ENCODE results near the gene SLC25A30.
"Not testable (repeated sequence)": the region's sequence is repeated elsewhere in the genome, so short reads cannot be mapped to it uniquely, and the experiment has no call there.

The SLC25A30 gene

DNA sequence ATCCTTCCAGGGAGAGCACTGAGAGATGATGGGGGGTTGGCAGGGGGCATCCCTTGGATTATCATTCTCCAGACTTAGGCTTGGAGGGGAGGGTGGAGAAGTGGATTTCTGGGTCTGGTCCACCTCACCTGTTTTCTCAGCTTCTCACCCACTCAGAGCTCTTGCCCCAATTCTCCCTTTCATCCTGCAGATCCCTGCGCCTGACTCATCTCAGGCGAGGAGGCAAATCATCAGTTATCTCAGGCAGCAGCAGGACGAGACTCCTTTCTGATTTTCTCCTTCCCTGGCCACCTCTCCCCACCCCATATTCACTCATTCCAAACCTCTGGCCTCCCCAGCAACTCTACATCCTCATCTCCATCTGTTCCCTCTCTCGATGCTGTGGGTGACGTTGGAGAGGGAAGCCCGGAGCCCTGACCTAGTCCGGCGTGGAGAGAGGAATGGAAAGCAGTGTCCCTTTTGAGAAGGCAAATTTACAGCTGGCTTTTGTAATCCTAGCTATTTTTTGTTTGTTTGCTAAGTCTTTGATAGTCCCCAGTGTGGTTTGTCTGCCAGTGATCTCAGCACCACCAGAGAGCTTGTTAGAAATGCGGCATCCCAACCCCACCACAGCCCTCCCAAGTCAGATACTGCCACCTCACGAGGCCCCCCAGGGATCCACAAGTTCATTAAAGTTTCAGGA, 53.2 kb downstream of the SLC25A30 start:
- no peak for DNase-seq

DNA sequence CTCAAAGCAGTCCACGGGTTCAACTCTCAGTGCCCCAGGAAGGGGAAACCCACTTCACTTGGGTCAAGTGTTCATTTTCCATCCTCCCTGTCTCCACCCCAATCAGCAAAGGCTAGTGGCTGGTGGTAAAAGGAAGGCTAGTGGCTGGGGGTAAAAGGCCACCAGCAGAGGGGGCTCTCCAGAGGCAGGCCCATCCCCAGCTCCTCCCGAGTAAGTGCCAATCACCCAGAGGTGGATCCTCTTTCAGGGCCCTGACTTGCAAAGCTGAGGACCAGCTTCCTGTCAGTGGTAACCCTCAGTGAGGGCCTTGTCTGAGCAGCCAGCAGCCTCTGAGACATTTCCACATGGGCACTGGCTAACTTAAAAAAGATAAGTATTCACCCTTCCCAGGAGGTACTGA, 55.2 kb downstream of the SLC25A30 start:
- DNase-seq, result no peak

DNA sequence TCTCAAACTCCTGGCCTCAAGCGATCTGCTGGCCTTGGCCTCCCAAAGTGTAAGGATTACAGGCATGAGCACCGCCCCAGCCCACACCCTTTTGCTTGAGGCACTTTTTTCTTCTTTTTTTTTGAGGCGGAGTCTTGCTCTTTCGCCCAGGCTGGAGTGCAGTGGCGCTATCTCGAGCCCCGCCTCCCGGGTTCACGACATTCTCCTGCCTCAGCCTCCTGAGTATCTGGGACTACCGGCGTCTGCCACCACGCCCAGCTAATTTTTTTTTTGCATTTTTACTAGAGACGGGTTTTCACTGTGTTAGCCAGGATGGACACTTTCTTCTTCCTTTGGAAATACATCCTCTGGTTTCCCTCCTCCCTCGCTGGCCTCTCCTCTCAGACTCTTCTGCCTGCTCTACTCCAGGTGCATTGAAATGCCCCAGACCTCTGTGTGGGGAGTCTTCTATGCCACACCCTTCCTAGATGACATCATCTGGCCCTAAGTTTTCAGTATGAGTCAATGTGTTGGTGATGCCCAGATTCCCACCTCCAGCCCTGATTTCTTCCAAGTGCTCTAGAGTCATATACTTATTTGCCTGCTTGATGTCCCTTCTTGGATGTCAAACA, 56.5 kb downstream of the SLC25A30 start:
- no peak for DNase-seq

DNA sequence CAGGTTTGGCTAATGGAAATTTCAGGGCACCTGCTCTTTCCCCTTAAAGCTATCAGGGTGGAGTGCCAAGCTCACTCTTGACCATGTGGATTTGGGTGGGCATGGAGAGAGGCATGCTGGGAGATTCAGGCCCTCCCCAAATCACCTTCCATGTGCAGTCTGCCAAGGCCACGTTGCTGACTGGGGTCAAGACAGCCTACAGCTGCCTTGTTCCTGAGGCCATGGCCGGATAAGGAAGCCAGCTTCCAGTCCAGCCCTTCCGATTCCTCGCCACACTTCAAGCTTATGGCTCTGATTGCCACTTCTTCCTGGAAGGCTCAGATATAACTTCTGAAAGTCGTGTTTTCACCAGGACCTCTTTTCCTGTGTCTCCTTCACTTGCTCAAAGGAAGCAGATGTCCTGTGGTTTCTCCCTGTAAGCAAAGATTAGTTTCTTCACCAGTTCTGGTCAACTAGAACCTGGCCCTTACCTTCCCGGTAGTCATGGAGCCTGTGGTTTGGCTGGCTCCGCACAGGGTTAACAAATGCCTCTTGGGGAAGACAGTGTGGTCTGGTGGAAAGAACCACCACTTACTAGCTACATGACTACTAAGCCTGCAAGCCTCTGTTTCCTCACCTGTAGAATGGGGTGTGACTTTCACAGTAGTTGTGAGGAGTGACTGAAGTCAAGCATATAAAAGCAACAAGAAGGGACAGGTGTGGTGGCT, 61.1 kb downstream of the SLC25A30 start:
- DNase-seq, result no peak

DNA sequence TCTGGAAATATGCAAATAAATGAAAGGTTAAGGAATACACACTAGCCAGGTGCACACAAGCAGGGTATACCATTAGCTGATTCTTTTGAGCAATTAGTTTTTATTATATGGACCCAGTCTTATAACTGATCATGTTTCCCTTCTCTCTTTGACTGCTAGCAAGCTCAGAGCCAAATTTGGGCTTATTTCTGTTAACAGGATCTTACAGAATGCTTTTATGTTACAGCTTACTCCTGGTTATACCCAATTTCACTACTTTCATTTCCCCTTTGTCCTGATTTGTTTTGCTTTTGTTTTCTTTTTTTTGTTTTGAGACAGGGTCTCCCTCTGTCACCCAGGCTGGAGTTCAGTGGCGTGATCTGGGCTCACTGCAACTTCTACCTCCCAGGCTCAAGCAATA, 64.3 kb downstream of the SLC25A30 start:
- no peak for DNase-seq

DNA sequence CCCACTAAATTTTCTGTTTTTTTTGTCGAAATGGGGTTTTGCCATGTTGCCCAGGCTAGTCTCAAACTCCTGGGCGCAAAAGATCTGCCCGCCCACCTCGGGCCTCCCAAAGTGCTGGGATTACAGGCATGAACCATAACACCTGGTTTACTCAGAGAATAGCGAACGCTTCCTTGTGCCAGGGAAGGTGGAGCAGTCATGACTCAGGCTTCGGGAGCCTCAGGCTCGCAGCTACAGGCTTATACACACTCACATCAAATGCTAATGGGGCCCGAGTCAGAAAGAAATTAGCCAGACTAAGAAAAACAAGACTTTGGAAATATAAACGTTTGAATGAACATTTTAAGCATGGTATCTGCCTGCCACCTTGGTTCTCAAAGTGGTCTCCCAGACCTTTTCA, 66.1 kb downstream of the SLC25A30 start:
- no peak for DNase-seq

DNA sequence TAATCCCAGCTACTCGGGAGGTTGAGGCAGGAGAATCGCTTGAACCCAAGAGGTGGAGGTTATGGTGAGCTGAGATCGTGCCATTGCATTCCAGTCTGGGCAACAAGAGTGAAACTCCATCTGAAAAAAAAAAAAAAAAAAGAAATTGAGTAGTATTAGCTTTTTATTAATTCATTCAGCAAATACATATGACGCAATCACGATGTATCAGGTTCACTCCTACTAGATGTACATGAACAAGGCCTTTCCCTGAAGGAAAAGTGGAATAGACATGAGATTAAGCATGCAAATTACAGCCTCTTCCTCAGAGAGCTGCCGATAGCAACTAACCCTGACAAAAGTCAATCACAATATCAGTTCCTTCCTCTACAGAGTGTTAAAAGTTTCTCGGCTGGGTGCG, 68.0 kb downstream of the SLC25A30 start:
- no peak for DNase-seq

DNA sequence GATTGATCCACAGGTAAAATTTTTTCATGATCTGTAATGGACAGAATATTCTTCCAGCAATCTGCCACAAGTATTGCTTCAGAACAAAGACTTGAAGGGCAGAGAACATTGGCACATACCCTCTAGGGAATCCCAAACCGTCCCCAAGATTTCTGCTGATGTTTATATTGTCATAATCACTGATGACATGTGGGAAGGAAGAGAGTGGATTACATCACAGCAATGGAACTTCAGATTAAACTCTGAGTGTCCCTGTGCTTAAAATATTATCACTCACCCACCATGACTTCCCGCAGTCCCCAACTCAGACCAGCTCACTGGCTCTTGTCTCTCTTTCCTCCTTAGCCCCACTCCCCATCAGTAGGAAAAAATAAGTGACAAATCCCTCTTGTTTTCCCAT, 68.7 kb downstream of the SLC25A30 start:
- no peak for DNase-seq

DNA sequence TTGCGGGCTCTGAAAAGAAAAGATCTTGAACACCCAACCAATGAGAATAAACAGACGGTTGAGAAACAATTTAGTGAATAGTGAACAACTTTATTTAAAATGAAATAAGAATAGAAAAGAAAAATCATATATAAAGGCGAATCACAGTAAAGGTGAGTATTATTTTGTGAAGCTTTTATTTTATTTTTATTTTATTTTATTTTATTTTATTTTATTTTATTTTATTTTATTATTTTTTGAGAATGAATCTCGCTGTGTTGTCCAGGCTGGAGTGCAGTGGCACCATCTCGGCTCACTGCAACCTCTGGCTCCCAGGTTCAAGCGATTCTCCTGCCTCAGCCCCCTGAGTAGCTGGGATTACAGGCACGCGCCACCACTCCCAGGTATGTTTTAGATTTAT, 74.1 kb downstream of the SLC25A30 start:
- not testable (repeated sequence) for DNase-seq
